Endothelial cell of umbilical vein (primary cell): ENCODE measurements around the gene ZNF644.

Experiments
- CTCF ChIP-seq, 2 donors: IDR thresholded peaks; 1 replicate in 1 of 2; 2 replicates in 1 of 2; pipeline ENCODE4 v1.5.1; 2011; ENCODE audit warnings: low read length in 2 of 2, mild to moderate bottlenecking in 2 of 2, moderate library complexity in 2 of 2, control low read depth in 1 of 2, inconsistent platforms in 1 of 2, low read depth in 1 of 2; ENCODE audit not compliant: insufficient read depth in 1 of 2; ENCODE audit errors: extremely low read depth in 1 of 2
- EZH2 ChIP-seq: IDR thresholded peaks from 2 replicates; pipeline ENCODE4 v1.6.1; 2012; ENCODE audit warnings: borderline replicate concordance, low read depth, mild to moderate bottlenecking, moderate library complexity, low read length, inconsistent platforms; ENCODE audit not compliant: severe bottlenecking
- POLR2A ChIP-seq: IDR thresholded peaks from 2 replicates; pipeline ENCODE4 v1.6.1; 2012; ENCODE audit warnings: low read depth, mild to moderate bottlenecking, control low read depth, low read length
- POLR2AphosphoS5 ChIP-seq: IDR thresholded peaks from 2 replicates; pipeline ENCODE4 v1.6.1; 2012; ENCODE audit warnings: low read depth, mild to moderate bottlenecking, control low read depth, low read length, moderate library complexity; ENCODE audit not compliant: insufficient read depth

- no peak for TF ChIP-seq POLR2AphosphoS5
- no peak for TF ChIP-seq EZH2
- no peak for TF ChIP-seq CTCF (IDR thresholded peaks at IDR 0.05; ENCODE audit: extremely low read depth in 1 of 2, insufficient read depth in 1 of 2, low read depth in 1 of 2, low read length in 2 of 2)
- TF ChIP-seq POLR2A = no peak
These were observed 6.5 kb downstream of the ZNF644 start for GRCh38 chr1:91015358-91015780.
